SH-SY5Y (cell line): ENCODE data around the gene NT5C3A.

Source experiments
- GATA2 ChIP-seq: IDR thresholded peaks from 2 replicates; pipeline ENCODE4 v1.6.1; 2011; ENCODE audit warnings: mild to moderate bottlenecking, low read depth, low read length
- GATA3 ChIP-seq: IDR thresholded peaks from 2 replicates; pipeline ENCODE4 v1.6.1; 2011; ENCODE audit warnings: low read depth, mild to moderate bottlenecking, low read length, moderate library complexity

GRCh38 chr7:33039903-33040292 lies 22.7 kb downstream of the NT5C3A start:
- no peak for TF ChIP-seq GATA2
- TF ChIP-seq GATA3 = no peak
